Activated T-helper 17 cell treated with anti-CD3 and anti-CD28 coated beads, Interleukin-2, amount 50 U/mL, for 72 hours (primary cell): ENCODE results near the gene STK16. TPM values are rescaled to one million over a fixed set of nuclear protein-coding genes. Genes with fewer than 3 reads are reported as not detected.

Source experiments
- ATAC-seq: fragments of 150-1000 bp; cut with Tn5 transposase; replicated peaks from 2 replicates; pipeline ENCODE4 v1.10.0; 2021; ENCODE audit warnings: mild to moderate bottlenecking, moderate library complexity
- H3K27ac Mint-ChIP-seq: one replicate; pipeline ENCODE4 v1.8.0; 2022; ENCODE audit warnings: mixed read lengths
- H3K27me3 Mint-ChIP-seq: one replicate; pipeline ENCODE4 v1.8.0; 2022; ENCODE audit warnings: mixed read lengths
- H3K36me3 Mint-ChIP-seq: one replicate; pipeline ENCODE4 v1.8.0; 2022; ENCODE audit warnings: low read depth, mild to moderate bottlenecking, mixed read lengths
- H3K4me1 Mint-ChIP-seq: one replicate; pipeline ENCODE4 v1.8.0; 2022; ENCODE audit warnings: mixed read lengths
- H3K4me3 Mint-ChIP-seq: one replicate; pipeline ENCODE4 v1.8.0; 2022; ENCODE audit warnings: mild to moderate bottlenecking, mixed read lengths
- H3K9me3 Mint-ChIP-seq: one replicate; pipeline ENCODE4 v1.8.0; 2022; ENCODE audit warnings: mixed read lengths
- total RNA-seq, 2 donors: library from RNA; stranded (reverse); gene quantifications; one replicate each; pipeline ENCODE4 v1.2.3, GENCODE V29; 2022

Gene STK16
- total RNA-seq, 2 donors from 2014 or later, result 22.0 to 30.3 TPM

GRCh38 chr2:219209236-219210195 is 35.8 kb upstream of the STK16 start:
- Mint-ChIP-seq H3K4me1 (peaks cover 10% of the 10 kb centered on the region), H3K9me3 (no peaks in the 10 kb centered on the region), H3K27ac (peak overlapping the region; percentile 75), H3K4me3 (peak overlapping the region; percentile 97), H3K27me3 (no peaks in the 10 kb centered on the region), H3K36me3 (peaks cover 73% of the 10 kb centered on the region)
- ATAC-seq, result no peak

- H3K4me1 Mint-ChIP-seq, result peaks cover 10% of the 10 kb centered on the region
- H3K4me3 Mint-ChIP-seq, result peak overlapping the region; percentile 97
- H3K27ac Mint-ChIP-seq, result peak overlapping the region; percentile 75
- no peaks in the 10 kb centered on the region for H3K9me3 Mint-ChIP-seq
- H3K36me3 Mint-ChIP-seq, result peaks cover 81% of the 10 kb centered on the region
- H3K27me3 Mint-ChIP-seq, result no peaks in the 10 kb centered on the region
- no peak for ATAC-seq
These were observed 34.9 kb upstream of the STK16 start for GRCh38 chr2:219210196-219210885.

DNA sequence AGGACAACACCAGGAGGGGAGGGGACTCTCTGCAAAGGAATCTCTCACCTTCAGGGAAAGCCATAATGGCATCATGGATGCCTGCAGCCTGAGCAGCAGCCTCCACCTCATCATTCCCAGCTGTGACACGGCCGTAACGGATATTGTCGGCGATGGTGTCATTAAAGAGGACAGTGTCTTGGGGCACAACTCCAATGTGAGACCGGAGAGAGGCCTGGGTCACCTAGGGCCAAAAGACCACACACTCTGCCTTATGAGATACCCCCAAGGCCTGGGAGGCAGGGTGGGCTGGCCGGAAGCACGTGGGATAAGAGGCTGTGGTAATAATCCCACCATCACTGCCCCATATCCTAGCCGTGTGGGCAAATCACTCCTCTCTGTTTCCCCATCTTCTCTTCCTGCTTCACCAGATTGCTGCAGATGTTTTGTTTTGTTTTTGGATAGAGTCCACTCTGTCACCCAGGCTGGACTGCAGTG is 34.4 kb upstream of the STK16 start:
- H3K36me3 Mint-ChIP-seq, result peaks cover 87% of the 10 kb centered on the region
- no peaks in the 10 kb centered on the region for H3K27me3 Mint-ChIP-seq
- H3K4me1 Mint-ChIP-seq, result peaks cover 10% of the 10 kb centered on the region
- no peak for ATAC-seq
- H3K9me3 Mint-ChIP-seq, result no peaks in the 10 kb centered on the region
- no peak overlapping the region for H3K27ac Mint-ChIP-seq
- no peak overlapping the region for H3K4me3 Mint-ChIP-seq

DNA sequence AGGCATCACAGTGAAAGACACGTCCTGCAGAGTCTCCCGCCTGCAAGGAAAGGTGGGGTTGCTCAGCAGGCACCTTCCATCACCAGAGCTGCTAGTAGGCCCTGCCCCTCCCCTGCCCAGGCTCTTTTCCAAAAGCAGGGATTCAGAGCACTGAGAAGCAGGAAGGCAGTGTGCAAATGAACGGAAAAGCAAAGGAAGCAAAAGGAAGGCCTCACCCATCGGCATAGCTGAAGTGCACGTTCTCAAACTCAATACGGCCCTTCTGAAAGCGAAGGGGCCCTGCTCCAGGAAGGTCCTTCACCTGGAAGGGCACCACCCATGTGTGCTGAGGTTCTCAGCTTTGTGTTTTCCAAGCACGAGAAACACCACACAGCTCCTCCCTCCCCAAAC is 32.3 kb upstream of the STK16 start:
- no peak overlapping the region for H3K27ac Mint-ChIP-seq
- H3K4me3 Mint-ChIP-seq, result no peak overlapping the region
- H3K4me1 Mint-ChIP-seq, result peaks cover 18% of the 10 kb centered on the region
- no peak for ATAC-seq
- no peaks in the 10 kb centered on the region for H3K9me3 Mint-ChIP-seq
- no peaks in the 10 kb centered on the region for H3K27me3 Mint-ChIP-seq
- H3K36me3 Mint-ChIP-seq, result peaks cover 100% of the 10 kb centered on the region

DNA sequence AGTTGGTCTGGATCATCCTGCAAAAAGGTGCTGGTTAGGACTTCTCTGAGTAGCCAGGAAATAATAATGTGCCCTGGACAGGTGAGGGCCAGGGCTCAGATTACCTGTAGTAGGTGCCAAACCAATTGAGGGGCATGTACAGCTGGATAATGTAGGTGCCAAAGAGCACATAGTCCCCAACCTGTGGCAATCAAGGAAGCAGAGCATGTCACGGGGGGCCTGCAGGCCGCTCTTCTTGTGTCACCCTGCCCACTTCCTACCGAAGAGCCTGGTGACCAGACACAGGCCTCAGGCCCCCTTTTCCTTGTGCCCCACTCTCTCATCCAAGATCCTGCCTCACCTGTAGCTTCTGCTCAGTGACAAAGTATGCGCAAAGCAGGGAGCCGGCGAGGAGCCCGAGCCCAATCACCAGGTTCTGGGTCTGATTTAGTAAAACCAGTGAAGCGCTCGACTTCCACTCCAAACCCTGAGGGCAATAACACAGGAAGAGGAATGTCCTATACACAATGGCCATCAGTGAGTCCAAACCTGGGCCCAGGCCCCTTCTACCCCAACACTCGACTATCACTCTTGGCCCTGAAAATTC is 31.7 kb upstream of the STK16 start:
- no peak for ATAC-seq
- Mint-ChIP-seq H3K36me3 (peaks cover 98% of the 10 kb centered on the region), H3K9me3 (no peaks in the 10 kb centered on the region), H3K27ac (no peak overlapping the region), H3K4me3 (no peak overlapping the region), H3K27me3 (no peaks in the 10 kb centered on the region), H3K4me1 (peaks cover 13% of the 10 kb centered on the region)

GRCh38 chr2:219214141-219214540 is 31.1 kb upstream of the STK16 start:
- Mint-ChIP-seq H3K27ac (peak overlapping the region; percentile 23), H3K9me3 (no peaks in the 10 kb centered on the region), H3K36me3 (peaks cover 96% of the 10 kb centered on the region), H3K4me1 (peaks cover 13% of the 10 kb centered on the region), H3K27me3 (no peaks in the 10 kb centered on the region), H3K4me3 (no peak overlapping the region)
- ATAC-seq, result no peak

GRCh38 chr2:219214786-219215185 is 30.5 kb upstream of the STK16 start:
- no peak for ATAC-seq
- H3K27ac Mint-ChIP-seq, result no peak overlapping the region
- H3K4me1 Mint-ChIP-seq, result peaks cover 9% of the 10 kb centered on the region
- H3K27me3 Mint-ChIP-seq, result no peaks in the 10 kb centered on the region
- peaks cover 96% of the 10 kb centered on the region for H3K36me3 Mint-ChIP-seq
- no peaks in the 10 kb centered on the region for H3K9me3 Mint-ChIP-seq
- no peak overlapping the region for H3K4me3 Mint-ChIP-seq

DNA sequence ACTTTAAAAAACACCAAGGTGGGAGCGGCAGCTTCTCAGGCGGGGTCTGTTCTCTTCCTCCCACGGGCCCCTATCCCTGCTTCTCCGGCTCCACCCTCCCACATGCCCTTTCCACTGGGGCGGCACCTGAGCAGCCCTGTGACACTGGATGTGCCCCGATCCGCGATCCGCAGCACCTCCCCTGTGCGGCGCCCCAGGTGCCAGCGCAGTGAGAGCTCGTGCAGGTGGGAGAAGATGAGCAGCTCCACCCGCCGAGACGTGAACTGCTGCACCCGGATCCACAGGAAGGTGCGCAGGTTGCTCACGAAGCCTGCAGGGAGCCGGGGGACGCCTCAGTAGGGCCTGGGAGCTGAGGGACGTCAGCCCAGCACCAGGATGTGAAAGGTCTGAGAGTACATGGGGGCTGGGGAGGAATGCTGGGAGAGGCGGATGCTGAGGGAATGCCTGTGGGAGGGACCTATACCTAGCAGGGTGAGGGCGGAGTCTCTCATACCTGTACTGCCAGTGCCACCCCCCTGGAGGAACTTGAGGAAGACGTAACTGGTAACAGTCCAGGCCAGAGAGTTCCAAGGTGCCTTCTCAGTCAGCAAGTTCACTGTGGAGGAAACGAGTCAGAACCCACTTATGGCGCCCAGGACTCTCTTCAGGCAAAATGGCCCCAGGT is 29.3 kb upstream of the STK16 start:
- peaks cover 8% of the 10 kb centered on the region for H3K4me1 Mint-ChIP-seq
- peaks cover 96% of the 10 kb centered on the region for H3K36me3 Mint-ChIP-seq
- no peak overlapping the region for H3K27ac Mint-ChIP-seq
- no peak for ATAC-seq
- peak overlapping the region; percentile 93 for H3K4me3 Mint-ChIP-seq
- H3K27me3 Mint-ChIP-seq, result no peaks in the 10 kb centered on the region
- no peaks in the 10 kb centered on the region for H3K9me3 Mint-ChIP-seq

- ATAC-seq, result no peak
- Mint-ChIP-seq H3K27me3 (no peaks in the 10 kb centered on the region), H3K4me1 (peaks cover 8% of the 10 kb centered on the region), H3K9me3 (no peaks in the 10 kb centered on the region), H3K36me3 (peaks cover 96% of the 10 kb centered on the region), H3K4me3 (peak overlapping the region; percentile 93), H3K27ac (no peak overlapping the region)
These were observed 28.8 kb upstream of the STK16 start for GRCh38 chr2:219216535-219216915.

- peaks cover 96% of the 10 kb centered on the region for H3K36me3 Mint-ChIP-seq
These were observed 27.0 kb upstream of the STK16 start for GRCh38 chr2:219218217-219218731.

DNA sequence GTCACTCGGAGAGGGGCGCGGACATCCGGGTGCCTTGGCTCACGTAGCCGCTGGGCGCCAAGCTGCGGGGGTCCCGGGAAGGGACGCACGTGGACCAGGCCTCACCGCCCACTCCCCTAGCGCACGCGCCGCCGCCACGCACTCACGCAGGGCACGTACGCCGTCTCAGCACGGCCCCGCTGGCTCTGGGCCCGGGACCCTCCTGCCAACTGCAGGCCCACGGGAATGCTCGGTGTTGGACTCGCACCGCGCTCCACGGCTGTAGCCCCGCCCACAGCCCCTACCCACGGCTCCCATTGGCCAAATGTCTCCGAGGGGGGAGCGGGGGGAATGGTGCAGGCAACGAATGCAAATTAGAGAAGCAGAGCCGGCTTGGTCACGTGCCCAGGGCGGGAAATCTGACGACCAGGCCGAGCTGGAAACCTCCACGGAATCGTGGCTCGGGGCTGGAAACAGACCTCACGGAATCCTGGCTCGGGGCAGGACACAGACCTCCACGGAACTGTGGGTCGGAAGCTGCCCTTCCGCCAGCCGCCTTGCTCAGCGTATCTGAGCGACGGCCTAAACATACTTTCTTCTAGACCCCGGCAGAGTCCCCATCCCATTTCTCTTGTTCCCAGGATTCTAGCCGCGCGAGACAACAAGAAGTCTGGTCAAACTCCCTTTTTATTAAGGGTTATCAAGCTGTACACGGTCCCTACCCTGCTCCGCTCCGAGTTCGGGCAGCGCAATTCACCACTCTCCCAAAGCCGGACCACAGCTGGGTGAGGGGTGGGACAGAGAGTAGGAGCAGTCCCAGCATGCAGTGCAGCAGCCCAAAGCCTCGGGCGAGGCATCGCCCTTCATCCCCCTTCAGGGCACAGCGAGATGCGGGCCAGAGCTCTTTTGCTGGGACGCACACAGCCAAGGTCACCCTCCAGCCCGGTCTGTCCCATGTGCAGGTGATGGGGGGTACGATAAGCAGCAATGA is 26.3 kb upstream of the STK16 start, which contains the start of gene ABCB6:
Gene ABCB6, minus strand, starts transcription at position 227 of the 970 bp plus-strand sequence. CDS start 285 bp downstream, outside the sequence.
- H3K36me3 Mint-ChIP-seq, result peaks cover 96% of the 10 kb centered on the region

More at GRCh38 chr2:219218217-219218731, 27.0 kb upstream of the STK16 start:
- ATAC-seq, result peak; percentile 59
- no peaks in the 10 kb centered on the region for H3K27me3 Mint-ChIP-seq
- peaks cover 8% of the 10 kb centered on the region for H3K4me1 Mint-ChIP-seq
- H3K9me3 Mint-ChIP-seq, result no peaks in the 10 kb centered on the region
- peak overlapping the region; percentile 93 for H3K27ac Mint-ChIP-seq
- H3K4me3 Mint-ChIP-seq, result peak overlapping the region; percentile 93

DNA sequence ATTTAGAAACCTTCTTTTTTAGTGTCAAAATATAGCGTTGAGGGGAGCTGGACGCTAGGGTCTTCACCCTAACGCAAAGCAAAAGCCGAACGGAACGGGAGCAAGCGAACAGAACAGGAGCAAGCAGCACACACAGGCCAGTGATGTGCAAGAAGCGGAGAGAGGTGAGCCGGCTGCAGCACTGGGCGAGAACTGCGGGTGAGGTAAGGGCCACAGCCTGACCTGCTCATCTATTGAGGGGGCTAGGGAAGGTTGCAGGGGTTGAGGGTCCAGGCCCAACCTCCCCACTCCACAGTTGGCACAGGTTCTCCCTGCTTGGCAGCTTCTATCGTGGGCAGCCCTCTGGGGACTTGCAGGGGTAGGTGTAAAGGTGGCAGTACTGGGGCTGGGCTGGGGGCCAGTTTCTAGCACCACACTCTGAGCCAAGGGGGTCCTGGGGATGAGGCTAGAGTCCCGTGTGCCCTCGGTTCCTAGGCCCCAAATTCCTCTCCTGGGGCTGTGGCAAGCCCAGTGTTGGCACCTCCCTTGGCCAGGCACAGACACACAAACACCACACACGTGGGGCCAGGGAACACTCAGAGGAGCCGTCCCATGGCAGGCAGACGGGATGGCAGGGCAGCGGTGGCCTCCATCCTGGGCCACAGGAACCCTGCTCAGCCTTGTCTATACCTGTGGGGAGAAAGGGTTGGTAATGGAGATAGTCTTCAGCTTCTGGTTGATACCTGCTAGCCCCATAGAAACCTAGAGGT is 25.3 kb upstream of the STK16 start:
- Mint-ChIP-seq H3K27me3 (no peaks in the 10 kb centered on the region), H3K4me1 (peaks cover 8% of the 10 kb centered on the region), H3K4me3 (peak overlapping the region; percentile 93), H3K27ac (peak overlapping the region; percentile 34), H3K9me3 (no peaks in the 10 kb centered on the region), H3K36me3 (peaks cover 96% of the 10 kb centered on the region)
- ATAC-seq, result no peak

More for the DNA sequence above, 26.3 kb upstream of the STK16 start, which contains the start of gene ABCB6:
- peak within 1 kb of the TSS; percentile 93 for H3K4me3 Mint-ChIP-seq
- H3K27ac Mint-ChIP-seq, result peak within 1 kb of the TSS; percentile 93
- ATAC-seq, result peak; percentile 88
- H3K9me3 Mint-ChIP-seq, result no peaks in the 10 kb centered on the region
- no peaks in the 10 kb centered on the region for H3K27me3 Mint-ChIP-seq
- H3K4me1 Mint-ChIP-seq, result peaks cover 8% of the 10 kb centered on the region
